ENCODE measurements around the gene ALK.
A peak's percentile ranks its signal among the peaks of the same experiment; 100 is the strongest.

The ALK gene

GRCh38 chr2:29923110-29923721 lies 1.8 kb upstream of the ALK start:
- TF ChIP-seq CTCF (conservative IDR thresholded peaks at IDR 0.05; ENCODE audit: control insufficient read depth, insufficient read depth, low read depth, low read length), result peak; percentile 91
- DNase-seq (ENCODE audit: low read depth), result peak; percentile 64
- no peak overlapping the region for H3K4me3 ChIP-seq (ENCODE audit: control insufficient read depth, low read depth, low read length)

- H3K4me3 ChIP-seq (ENCODE audit: control insufficient read depth, low read depth, low read length), result no peak overlapping the region
- no peak for TF ChIP-seq CTCF (conservative IDR thresholded peaks at IDR 0.05; ENCODE audit: control insufficient read depth, insufficient read depth, low read depth, low read length)
- DNase-seq (ENCODE audit: low read depth), result no peak
These were observed 1.2 kb upstream of the ALK start for GRCh38 chr2:29922605-29923004.

GRCh38 chr2:29920631-29921559 lies 491 bp downstream of the ALK start:
- no peak for DNase-seq (ENCODE audit: low read depth)
- no peak for TF ChIP-seq CTCF (conservative IDR thresholded peaks at IDR 0.05; ENCODE audit: control insufficient read depth, insufficient read depth, low read depth, low read length)
- H3K4me3 ChIP-seq (ENCODE audit: control insufficient read depth, low read depth, low read length), result no peak overlapping the region

- peak; percentile 18 for DNase-seq (ENCODE audit: low read depth)
- TF ChIP-seq CTCF (conservative IDR thresholded peaks at IDR 0.05; ENCODE audit: control insufficient read depth, insufficient read depth, low read depth, low read length), result no peak
- no peak overlapping the region for H3K4me3 ChIP-seq (ENCODE audit: control insufficient read depth, low read depth, low read length)
These were observed 1.2 kb downstream of the ALK start for GRCh38 chr2:29920130-29920577.

GRCh38 chr2:29918941-29919340 lies 2.4 kb downstream of the ALK start:
- no peak overlapping the region for H3K4me3 ChIP-seq (ENCODE audit: control insufficient read depth, low read depth, low read length)
- TF ChIP-seq CTCF (conservative IDR thresholded peaks at IDR 0.05; ENCODE audit: control insufficient read depth, insufficient read depth, low read depth, low read length), result no peak

GRCh38 chr2:29917781-29918180 lies 3.6 kb downstream of the ALK start:
- no peak for TF ChIP-seq CTCF (conservative IDR thresholded peaks at IDR 0.05; ENCODE audit: control insufficient read depth, insufficient read depth, low read depth, low read length)
- no peak overlapping the region for H3K4me3 ChIP-seq (ENCODE audit: control insufficient read depth, low read depth, low read length)
- DNase-seq (ENCODE audit: low read depth), result no peak

More at GRCh38 chr2:29918941-29919340, 2.4 kb downstream of the ALK start:
- DNase-seq (ENCODE audit: low read depth), result no peak
